ENCODE results near the gene PDE3B. TPM values are rescaled to one million over a fixed set of nuclear protein-coding genes. Genes with fewer than 3 reads are reported as not detected.

PDE3B gene
- total and polyA plus RNA-seq, 2 of the 4 experiments (the other 2 are of a cell fraction) = 0.21 to 1.3 TPM

- no peak overlapping the region for H2AK9ac ChIP-seq (replicated peaks; ENCODE audit: low read depth, low read length, poor library complexity)
- no peaks in the 10 kb centered on the region for H3K9me3 ChIP-seq (ENCODE audit: control insufficient read depth, insufficient read depth, low read length)
- no peak overlapping the region for H2AK5ac ChIP-seq (ENCODE audit: low read depth, low read length)
- no peaks in the 10 kb centered on the region for H3K9me1 ChIP-seq (ENCODE audit: insufficient read depth, low read length)
- BruUV-seq (replicated peaks) = no TSS peak
- in situ Hi-C loops (cut with MboI; ENCODE audit: low sequenced_read_pairs) = no loop called here
- no peak overlapping the region for H2AFZ ChIP-seq (replicated peaks; ENCODE audit: low read length, poor library complexity)
- no peak for TF ChIP-seq CTCF (conservative IDR thresholded peaks at IDR 0.05; ENCODE audit: low read depth, low read length)
- TF ChIP-seq MAFK (IDR thresholded peaks at IDR 0.05; ENCODE audit: low read depth, low read length) = no peak
- TF ChIP-seq MXI1 (IDR thresholded peaks at IDR 0.05; ENCODE audit: borderline replicate concordance, low read depth, low read length) = no peak
- TF ChIP-seq CEBPB (IDR thresholded peaks at IDR 0.05; ENCODE audit: low read depth, low read length) = no peak
- TF ChIP-seq RCOR1 (IDR thresholded peaks at IDR 0.05; ENCODE audit: insufficient replicate concordance, low read length) = no peak
- no peak for TF ChIP-seq NFE2L2 (IDR thresholded peaks at IDR 0.05; ENCODE audit: low read depth, low read length)
- TF ChIP-seq POLR2A (IDR thresholded peaks at IDR 0.05; ENCODE audit: low read depth, low read length) = no peak
- TF ChIP-seq, protein P1, sequence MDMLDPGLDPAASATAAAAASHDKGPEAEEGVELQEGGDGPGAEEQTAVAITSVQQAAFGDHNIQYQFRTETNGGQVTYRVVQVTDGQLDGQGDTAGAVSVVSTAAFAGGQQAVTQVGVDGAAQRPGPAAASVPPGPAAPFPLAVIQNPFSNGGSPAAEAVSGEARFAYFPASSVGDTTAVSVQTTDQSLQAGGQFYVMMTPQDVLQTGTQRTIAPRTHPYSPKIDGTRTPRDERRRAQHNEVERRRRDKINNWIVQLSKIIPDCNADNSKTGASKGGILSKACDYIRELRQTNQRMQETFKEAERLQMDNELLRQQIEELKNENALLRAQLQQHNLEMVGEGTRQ (IDR thresholded peaks at IDR 0.05; ENCODE audit: low read depth, low read length) = no peak
- no peak for TF ChIP-seq FOS (IDR thresholded peaks at IDR 0.05; ENCODE audit: low read depth, low read length)
- no peak for TF ChIP-seq RAD21 (IDR thresholded peaks at IDR 0.05; ENCODE audit: low read length)
- TF ChIP-seq RFX5 (IDR thresholded peaks at IDR 0.05; ENCODE audit: low read depth, low read length) = no peak
- TF ChIP-seq SMC3 (IDR thresholded peaks at IDR 0.05; ENCODE audit: low read depth, low read length) = no peak
- no peak for TF ChIP-seq MAZ (IDR thresholded peaks at IDR 0.05; ENCODE audit: borderline replicate concordance, low read depth, low read length)
- TF ChIP-seq, protein P2, sequence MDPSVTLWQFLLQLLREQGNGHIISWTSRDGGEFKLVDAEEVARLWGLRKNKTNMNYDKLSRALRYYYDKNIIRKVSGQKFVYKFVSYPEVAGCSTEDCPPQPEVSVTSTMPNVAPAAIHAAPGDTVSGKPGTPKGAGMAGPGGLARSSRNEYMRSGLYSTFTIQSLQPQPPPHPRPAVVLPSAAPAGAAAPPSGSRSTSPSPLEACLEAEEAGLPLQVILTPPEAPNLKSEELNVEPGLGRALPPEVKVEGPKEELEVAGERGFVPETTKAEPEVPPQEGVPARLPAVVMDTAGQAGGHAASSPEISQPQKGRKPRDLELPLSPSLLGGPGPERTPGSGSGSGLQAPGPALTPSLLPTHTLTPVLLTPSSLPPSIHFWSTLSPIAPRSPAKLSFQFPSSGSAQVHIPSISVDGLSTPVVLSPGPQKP (IDR thresholded peaks at IDR 0.05; ENCODE audit: borderline replicate concordance, low read depth, low read length) = no peak
- no peak for TF ChIP-seq CHD1 (IDR thresholded peaks at IDR 0.05; ENCODE audit: low read depth, low read length)
- TF ChIP-seq BHLHE40 (IDR thresholded peaks at IDR 0.05; ENCODE audit: low read depth, low read length) = no peak
- intact Hi-C loops (cut with micrococcal nuclease) = no loop called here
- H3K4me3 ChIP-seq (ENCODE audit: insufficient read depth, low read depth, low read length) = no peak overlapping the region
- DNase-seq (no peak), ATAC-seq (ENCODE audit: low read depth) (no peak)
- POLR2A ChIA-PET (ENCODE audit: unreplicated experiment) = no interaction called here
- H4K5ac ChIP-seq (ENCODE audit: low read depth, low read length) = no peak overlapping the region
- H4K20me1 ChIP-seq (ENCODE audit: insufficient read depth, low read length) = no peaks in the 10 kb centered on the region
- H2BK20ac ChIP-seq (ENCODE audit: low read depth, low read length) = no peak overlapping the region
- H4K91ac ChIP-seq (ENCODE audit: insufficient read depth, low read depth, low read length) = no peak overlapping the region
- no peak overlapping the region for H3K23ac ChIP-seq (ENCODE audit: low read depth, low read length)
- no peak overlapping the region for H2BK120ac ChIP-seq (ENCODE audit: low read depth, low read length)
- no peak overlapping the region for H4K8ac ChIP-seq (ENCODE audit: low read depth in 2 of 2, low read length in 2 of 2)
- no peak overlapping the region for H3K4me2 ChIP-seq (ENCODE audit: low read depth, low read length)
- H2BK5ac ChIP-seq (ENCODE audit: low read depth, low read length, poor library complexity, severe bottlenecking) = no peak overlapping the region
- H2BK15ac ChIP-seq (ENCODE audit: low read depth, low read length) = no peak overlapping the region
- peaks cover 2% of the 10 kb centered on the region for H3K27me3 ChIP-seq (ENCODE audit: control insufficient read depth, insufficient read depth, low read length)
- no peak overlapping the region for H3K56ac ChIP-seq (ENCODE audit: extremely low read depth, insufficient read depth, low read length)
- H3K27ac ChIP-seq (ENCODE audit: insufficient read depth, low read length) = no peak overlapping the region
- H3K4ac ChIP-seq (ENCODE audit: low read depth, low read length) = no peak overlapping the region
- H3K14ac ChIP-seq (replicated peaks; ENCODE audit: low read depth, low read length) = no peak overlapping the region
- CTCF ChIA-PET = no interaction called here
- WGBS, 2 experiments (ENCODE audit: extremely low coverage in 2 of 2, insufficient read length in 1 of 2) = 44% methylated on average over 1 of the region's 1 CpG; no CpG with 5 or more reads in 1 of the 2 experiments
- no peak overlapping the region for H3K18ac ChIP-seq (ENCODE audit: low read depth, low read length)
- dilution Hi-C loops (cut with HindIII; ENCODE audit: low sequenced_read_pairs, unreplicated experiment) = no loop called here
- H3K36me3 ChIP-seq (ENCODE audit: control insufficient read depth, insufficient read depth, low read length) = no peaks in the 10 kb centered on the region
- no peaks in the 10 kb centered on the region for H3K4me1 ChIP-seq (ENCODE audit: control insufficient read depth, insufficient read depth, low read length)
- H3K79me1 ChIP-seq (ENCODE audit: low read depth in 1 of 2, low read length in 2 of 2) = no peaks in the 10 kb centered on the region
- no peak overlapping the region for H3K9ac ChIP-seq (ENCODE audit: low read depth, low read length)
Measured at GRCh38 chr11:14634813-14635212, 8.8 kb upstream of the PDE3B start.

All from IMR-90 (cell line).